GM10266 (cell line): ENCODE data around the gene PRKN.

ENCODE experiments used
- DNase-seq: peaks from one replicate; pipeline ENCODE4 v3.0.0; 2012; ENCODE audit errors: extremely low spot score
- TF ChIP-seq, protein P1 (sequence below): IDR thresholded peaks from 2 replicates; pipeline ENCODE4 v1.5.1; 2012; ENCODE audit warnings: mild to moderate bottlenecking, low read depth; ENCODE audit not compliant: control insufficient read depth, insufficient read depth; ENCODE audit errors: missing control alignments

PRKN gene

DNA sequence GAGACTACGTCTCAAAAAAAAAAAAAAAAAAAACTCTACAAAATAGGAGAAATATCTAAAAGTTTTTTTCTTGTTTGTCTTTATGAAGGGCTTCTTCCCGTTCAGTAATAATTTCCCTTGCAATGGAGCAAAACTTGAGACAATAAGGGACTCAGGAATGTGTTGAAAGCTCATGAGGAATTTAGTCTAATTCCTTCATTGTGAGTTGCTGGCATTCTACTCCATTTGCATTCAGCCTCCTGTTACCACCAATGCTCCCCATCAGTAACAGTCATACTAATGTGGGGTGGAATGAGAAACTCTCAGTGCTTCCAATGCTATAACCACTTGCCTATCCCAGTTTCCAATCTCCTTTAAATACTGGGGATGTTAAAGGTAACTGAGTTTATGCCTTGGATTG, 877.0 kb downstream of the PRKN start:
- no peak for DNase-seq
- TF ChIP-seq, protein P1, sequence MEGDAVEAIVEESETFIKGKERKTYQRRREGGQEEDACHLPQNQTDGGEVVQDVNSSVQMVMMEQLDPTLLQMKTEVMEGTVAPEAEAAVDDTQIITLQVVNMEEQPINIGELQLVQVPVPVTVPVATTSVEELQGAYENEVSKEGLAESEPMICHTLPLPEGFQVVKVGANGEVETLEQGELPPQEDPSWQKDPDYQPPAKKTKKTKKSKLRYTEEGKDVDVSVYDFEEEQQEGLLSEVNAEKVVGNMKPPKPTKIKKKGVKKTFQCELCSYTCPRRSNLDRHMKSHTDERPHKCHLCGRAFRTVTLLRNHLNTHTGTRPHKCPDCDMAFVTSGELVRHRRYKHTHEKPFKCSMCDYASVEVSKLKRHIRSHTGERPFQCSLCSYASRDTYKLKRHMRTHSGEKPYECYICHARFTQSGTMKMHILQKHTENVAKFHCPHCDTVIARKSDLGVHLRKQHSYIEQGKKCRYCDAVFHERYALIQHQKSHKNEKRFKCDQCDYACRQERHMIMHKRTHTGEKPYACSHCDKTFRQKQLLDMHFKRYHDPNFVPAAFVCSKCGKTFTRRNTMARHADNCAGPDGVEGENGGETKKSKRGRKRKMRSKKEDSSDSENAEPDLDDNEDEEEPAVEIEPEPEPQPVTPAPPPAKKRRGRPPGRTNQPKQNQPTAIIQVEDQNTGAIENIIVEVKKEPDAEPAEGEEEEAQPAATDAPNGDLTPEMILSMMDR, result no peak

DNA sequence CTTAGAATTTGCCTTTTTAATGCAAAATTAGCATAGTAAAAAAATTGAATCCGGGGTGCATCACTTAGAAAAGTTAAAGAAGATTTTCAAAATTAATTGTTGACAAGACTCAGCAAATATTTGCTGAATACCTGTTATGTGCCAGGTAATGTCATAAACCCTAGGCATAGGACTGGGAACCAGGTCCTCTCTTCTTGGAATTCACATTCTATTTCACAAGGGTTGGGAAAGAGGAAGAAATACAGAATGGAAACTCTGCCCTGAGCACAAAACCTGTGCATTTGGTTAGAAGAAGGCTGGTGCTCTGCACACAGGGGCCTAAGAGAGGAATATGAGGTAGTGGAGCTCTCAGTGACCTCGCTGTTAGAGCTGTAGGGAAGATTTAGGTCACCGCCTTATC, 879.9 kb downstream of the PRKN start:
- TF ChIP-seq, protein P1, result no peak
- DNase-seq, result no peak

DNA sequence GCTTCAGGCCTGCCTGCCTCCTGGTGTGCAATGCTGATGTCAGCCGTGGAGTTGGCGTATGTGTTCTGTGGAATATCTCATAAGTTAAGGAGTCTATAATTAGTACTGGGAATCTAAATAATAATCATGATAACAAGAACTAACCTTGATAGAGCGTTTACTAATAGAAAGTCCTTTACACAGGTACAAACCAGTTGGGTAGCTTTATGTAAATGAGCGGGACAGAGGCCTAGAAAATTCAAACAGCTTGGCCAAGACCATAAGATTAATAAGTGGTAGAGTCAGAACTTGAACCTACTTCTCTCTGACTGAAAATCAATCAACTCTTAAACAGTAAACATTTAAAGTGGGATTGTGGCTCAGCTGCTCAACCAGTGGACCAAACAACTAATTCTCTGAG, 882.8 kb downstream of the PRKN start:
- DNase-seq, result no peak
- TF ChIP-seq, protein P1, result no peak

DNA sequence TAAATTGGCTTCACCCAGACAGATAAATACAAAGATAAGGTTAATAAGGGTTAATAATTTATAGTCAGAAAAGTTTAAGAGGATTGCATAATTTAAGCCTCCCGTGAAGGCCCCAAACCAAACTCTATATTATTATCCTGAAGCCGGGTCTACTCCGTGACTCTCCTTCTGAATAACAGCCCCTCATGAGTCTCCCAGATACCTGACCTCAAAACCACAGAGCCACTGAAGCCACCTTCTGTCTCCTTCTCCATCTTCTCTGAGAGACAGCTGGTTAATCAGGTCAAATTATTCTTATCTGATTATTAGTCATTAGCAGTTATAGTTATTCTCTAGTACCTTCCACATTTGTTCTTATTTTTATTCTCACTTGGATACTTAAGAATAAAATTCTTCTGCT, 884.5 kb downstream of the PRKN start:
- TF ChIP-seq, protein P1, result no peak

DNA sequence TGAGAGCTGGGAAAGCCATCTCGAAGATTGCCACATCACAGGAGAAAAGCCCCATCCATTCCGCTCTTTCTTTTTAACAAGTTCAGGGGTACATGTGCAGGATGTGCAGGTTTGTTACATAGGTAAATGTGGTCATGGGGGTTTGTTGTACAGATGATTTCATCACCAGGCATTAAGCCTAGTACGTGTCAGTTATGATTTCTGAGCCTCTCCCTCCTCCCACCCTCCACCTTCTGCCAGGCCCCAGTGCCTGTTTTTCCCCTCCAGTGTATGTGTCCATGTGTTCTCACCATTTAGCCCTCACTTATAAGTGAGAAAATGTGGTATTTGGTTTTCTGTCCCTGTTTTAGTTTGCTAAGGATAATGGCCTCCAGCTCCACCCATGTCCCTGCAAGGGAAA, 887.2 kb downstream of the PRKN start:
- no peak for DNase-seq
- TF ChIP-seq, protein P1, result no peak

More for the DNA sequence above, 884.5 kb downstream of the PRKN start:
- DNase-seq, result no peak

DNA sequence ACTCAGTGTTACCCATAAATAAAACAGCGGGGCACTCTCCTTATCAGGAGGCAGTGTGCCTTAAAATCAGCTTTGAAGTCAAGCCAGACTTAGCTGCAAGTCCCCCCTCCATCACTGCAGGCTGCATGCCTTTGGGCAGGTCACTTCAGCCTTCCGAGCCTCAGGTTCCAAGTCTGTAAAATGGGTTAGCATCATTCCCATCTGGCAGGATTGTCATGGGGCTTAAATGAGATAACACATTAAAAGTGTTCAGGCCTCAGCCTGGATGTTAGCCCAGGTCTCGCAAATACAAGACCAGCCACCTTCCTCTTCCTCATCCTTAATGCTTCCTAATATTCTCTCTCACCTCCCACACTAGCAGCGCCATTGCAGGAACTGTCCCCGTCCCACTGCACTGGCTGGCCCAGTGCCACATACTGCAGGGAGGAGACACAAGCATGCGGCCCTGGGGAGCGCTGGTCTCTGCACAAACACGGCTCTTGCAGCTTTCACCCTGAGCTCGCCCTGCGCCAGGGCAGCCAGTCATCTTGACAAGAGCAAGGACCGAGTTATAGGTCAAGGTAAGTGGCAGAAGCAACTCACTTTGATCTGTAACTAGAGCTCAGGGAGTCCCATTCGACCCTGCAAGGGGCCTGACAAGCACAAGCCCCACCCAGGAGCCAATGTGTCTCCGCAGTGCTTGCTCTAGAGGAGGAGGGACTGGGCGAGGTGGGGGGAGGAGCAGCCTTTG, 889.1 kb downstream of the PRKN start:
- TF ChIP-seq, protein P1, result no peak
- no peak for DNase-seq

DNA sequence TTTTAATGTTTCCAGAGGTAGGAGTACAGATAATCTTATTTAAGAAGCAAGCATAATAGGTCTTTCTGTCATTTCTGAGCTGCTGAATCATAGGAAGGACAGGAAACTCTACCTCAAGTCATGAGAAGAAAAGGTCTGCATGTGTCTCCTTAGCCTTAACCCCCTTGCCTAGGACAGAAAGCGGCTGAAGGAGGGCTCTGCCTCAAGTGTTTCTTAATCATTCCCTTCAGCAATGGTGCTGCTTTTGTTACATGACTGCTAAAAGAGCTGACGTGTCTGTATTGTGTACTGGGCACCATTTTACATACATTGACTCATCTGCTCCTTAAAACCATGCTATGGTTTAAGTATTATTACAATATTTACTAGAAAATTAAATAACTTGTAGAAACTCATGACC, 889.7 kb downstream of the PRKN start:
- TF ChIP-seq, protein P1, result no peak
- DNase-seq, result no peak
